Choroid plexus epithelial cell (primary cell): ENCODE data around the gene SLC24A3.

Experiments
- DNase-seq: peaks from one replicate; pipeline ENCODE4 v3.0.0-alpha.2; 2010; ENCODE audit warnings: low read depth
- H3K4me3 ChIP-seq: 2 replicates; pipeline ENCODE4 v1.5.1; 2011; ENCODE audit warnings: low read depth, mild to moderate bottlenecking, control low read depth, low read length, moderate library complexity
- CTCF ChIP-seq: conservative IDR thresholded peaks from 2 replicates; pipeline ENCODE4 v1.5.1; 2011; ENCODE audit warnings: low read depth, mild to moderate bottlenecking, control low read depth, inconsistent platforms, low read length, moderate library complexity

SLC24A3 gene

GRCh38 chr20:19646963-19647362 lies 434.5 kb downstream of the SLC24A3 start:
- DNase-seq: no peak
- no peak for TF ChIP-seq CTCF

GRCh38 chr20:19648024-19648423 lies 435.6 kb downstream of the SLC24A3 start:
- no peak for DNase-seq
- no peak overlapping the region for H3K4me3 ChIP-seq
- peak; percentile 3 for TF ChIP-seq CTCF

More at GRCh38 chr20:19646963-19647362, 434.5 kb downstream of the SLC24A3 start:
- no peak overlapping the region for H3K4me3 ChIP-seq

GRCh38 chr20:19649041-19649440 lies 436.6 kb downstream of the SLC24A3 start:
- no peak for TF ChIP-seq CTCF
- H3K4me3 ChIP-seq: no peak overlapping the region

GRCh38 chr20:19652591-19653026 lies 440.2 kb downstream of the SLC24A3 start:
- no peak overlapping the region for H3K4me3 ChIP-seq
- no peak for TF ChIP-seq CTCF
- DNase-seq: no peak

More at GRCh38 chr20:19649041-19649440, 436.6 kb downstream of the SLC24A3 start:
- no peak for DNase-seq

GRCh38 chr20:19653327-19653726 lies 440.9 kb downstream of the SLC24A3 start:
- no peak for TF ChIP-seq CTCF
- no peak for DNase-seq
- no peak overlapping the region for H3K4me3 ChIP-seq

- H3K4me3 ChIP-seq: no peak overlapping the region
- DNase-seq: no peak
- TF ChIP-seq CTCF: no peak
Measured at GRCh38 chr20:19654921-19655320, 442.5 kb downstream of the SLC24A3 start.

GRCh38 chr20:19658137-19658536 lies 445.7 kb downstream of the SLC24A3 start:
- TF ChIP-seq CTCF: no peak
- DNase-seq: no peak

More at GRCh38 chr20:19658137-19658536, 445.7 kb downstream of the SLC24A3 start:
- no peak overlapping the region for H3K4me3 ChIP-seq
